Heart left ventricle (tissue), 13 donors: Measurements from ENCODE around the gene IRAK2.

ENCODE experiments used
- POLR2A ChIP-seq, 2 donors: fragments of 450-650 bp; IDR thresholded peaks; one replicate each; pipeline ENCODE4 v1.6.1; 2017; ENCODE audit warnings: antibody characterized with exemption in 2 of 2, mild to moderate bottlenecking in 2 of 2, moderate library complexity in 2 of 2
- TF ChIP-seq, protein P1 (sequence below), 12 donors: fragments of 200-600 bp; sonication (generic) in 4 of 12; IDR thresholded peaks; one replicate each; pipeline versions ENCODE4 v1.5.0 to v1.8.0; 2018 to 2022; ENCODE audit warnings: antibody characterized with exemption in 12 of 12, mild to moderate bottlenecking in 5 of 12
- donor health status: ischemic (EF 13 %, LVEDD 7.1; RV severe dilation, severe dysfunction).
- donor health status: DM: no; HTN: yes; CAD: no.
- donor health status: DM: no; HTN: no; CAD: no.
- donor health status: ischemic (EF 25% LVEDD 6.9; RV normal size, moderate dysfunction).
- donor health status: ischemic (EF 25% LVEDD 5.7; RV mildly dilated, moderate dysfunction).
- donor health status: ischemic (EF 35%, LVEDD 5.7; RV mildly dilated, moderate dysfunction).
- donor health status: nonischemic (EF 11% LVEDD 7.7; RV severe dilation, severe dysfunction).
- donor health status: DM: yes; HTN: yes; CAD: no.
- donor health status: PGD.
- donor health status: ischemic (EF 29% LVEDD 5.4; RV normal size, mild dysfunction).
- donor health status: nonischemic (EF 23%, LVEDD 6.1; RV moderate dilation, normal function).

DNA sequence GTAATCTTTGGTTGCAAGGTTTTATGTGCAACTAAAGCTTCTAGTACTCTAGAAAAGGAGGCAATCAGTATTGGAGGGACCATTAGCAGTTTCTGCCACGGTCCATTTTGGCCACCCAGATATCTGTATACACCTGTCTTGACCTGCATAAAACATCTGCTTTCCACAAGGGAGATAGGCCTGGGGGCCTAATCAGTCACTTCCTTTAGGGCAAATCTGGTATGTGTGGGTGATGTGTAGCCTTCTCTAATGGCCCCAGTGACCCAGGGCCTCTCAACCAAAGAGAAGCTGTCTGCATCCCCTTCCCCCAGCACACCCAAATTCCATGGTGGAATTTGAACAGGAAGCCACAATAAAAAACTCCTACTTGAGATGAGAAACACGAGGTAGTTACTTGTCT lies 19.5 kb downstream of the IRAK2 start:
- TF ChIP-seq, protein P1, sequence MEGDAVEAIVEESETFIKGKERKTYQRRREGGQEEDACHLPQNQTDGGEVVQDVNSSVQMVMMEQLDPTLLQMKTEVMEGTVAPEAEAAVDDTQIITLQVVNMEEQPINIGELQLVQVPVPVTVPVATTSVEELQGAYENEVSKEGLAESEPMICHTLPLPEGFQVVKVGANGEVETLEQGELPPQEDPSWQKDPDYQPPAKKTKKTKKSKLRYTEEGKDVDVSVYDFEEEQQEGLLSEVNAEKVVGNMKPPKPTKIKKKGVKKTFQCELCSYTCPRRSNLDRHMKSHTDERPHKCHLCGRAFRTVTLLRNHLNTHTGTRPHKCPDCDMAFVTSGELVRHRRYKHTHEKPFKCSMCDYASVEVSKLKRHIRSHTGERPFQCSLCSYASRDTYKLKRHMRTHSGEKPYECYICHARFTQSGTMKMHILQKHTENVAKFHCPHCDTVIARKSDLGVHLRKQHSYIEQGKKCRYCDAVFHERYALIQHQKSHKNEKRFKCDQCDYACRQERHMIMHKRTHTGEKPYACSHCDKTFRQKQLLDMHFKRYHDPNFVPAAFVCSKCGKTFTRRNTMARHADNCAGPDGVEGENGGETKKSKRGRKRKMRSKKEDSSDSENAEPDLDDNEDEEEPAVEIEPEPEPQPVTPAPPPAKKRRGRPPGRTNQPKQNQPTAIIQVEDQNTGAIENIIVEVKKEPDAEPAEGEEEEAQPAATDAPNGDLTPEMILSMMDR (IDR thresholded peaks at IDR 0.05) = no peak
- TF ChIP-seq POLR2A (IDR thresholded peaks at IDR 0.05) = no peak
